Upper lobe of left lung (tissue), 4 donors: ENCODE measurements around the gene STX3.

Experiments used
- CTCF ChIP-seq, 6 experiments: fragments of 450-650 bp in 4 of 6; fragments of 200-600 bp in 2 of 6; sonication (generic) in 2 of 6; IDR thresholded peaks; one replicate each; pipeline ENCODE4 v1.5.1; 2016 to 2019; ENCODE audit warnings: antibody characterized with exemption in 6 of 6
- EP300 ChIP-seq, 4 donors: sonication (generic); formaldehyde crosslinking; IDR thresholded peaks; one replicate each; pipeline ENCODE4 v1.5.1; 2017; ENCODE audit warnings: antibody characterized with exemption in 4 of 4, control low read depth in 2 of 4
- POLR2A ChIP-seq, 4 donors: fragments of 450-650 bp; IDR thresholded peaks; one replicate each; pipeline ENCODE4 v1.5.1; 2016 to 2017; ENCODE audit warnings: antibody characterized with exemption in 4 of 4, mild to moderate bottlenecking in 2 of 4

GRCh38 chr11:59845399-59845798 lies 90.2 kb downstream of the STX3 start, which contains the start of gene CBLIF:
- TF ChIP-seq EP300 (IDR thresholded peaks at IDR 0.05) (no peak), CTCF (IDR thresholded peaks at IDR 0.05) (no peak), POLR2A (IDR thresholded peaks at IDR 0.05) (no peak)
